Common myeloid progenitor, CD34-positive (primary cell): ENCODE measurements around the gene SHE.

Experiments
- CTCF ChIA-PET: fragments of 350-600 bp; sonication (Branson Sonifier 250); formaldehyde crosslinking; loops from one replicate; lab custom pipeline; 2021; ENCODE audit warnings: antibody characterized with exemption; lab: Charles Lee
- POLR2A ChIA-PET: fragments of 350-600 bp; sonication (Branson Sonifier 250); formaldehyde crosslinking; loops from one replicate; lab custom pipeline; 2021; ENCODE audit warnings: antibody characterized with exemption; lab: Charles Lee
- DNase-seq, 3 donors: peaks; one replicate each; pipeline versions ENCODE4 v3.0.0 to v3.0.0-alpha.2; 2013
- H3K27ac ChIP-seq, 2 experiments: 1 replicate in 1 of 2; 2 replicates in 1 of 2; pipeline ENCODE4 v1.7.0; 2013; ENCODE audit warnings: inconsistent platforms in 2 of 2, low read length in 2 of 2, mild to moderate bottlenecking in 2 of 2, low read depth in 1 of 2, moderate library complexity in 1 of 2; ENCODE audit not compliant: severe bottlenecking in 2 of 2, insufficient read depth in 1 of 2, poor library complexity in 1 of 2
- H3K27me3 ChIP-seq, 5 experiments: replicated peaks in 2 of 5; 1 replicate in 3 of 5; 2 replicates in 2 of 5; pipeline versions ENCODE4 v1.6.1 to v1.7.0; 2013; ENCODE audit warnings: low read length in 4 of 5, mild to moderate bottlenecking in 2 of 5, moderate library complexity in 2 of 5, inconsistent platforms in 1 of 5; ENCODE audit not compliant: insufficient read depth in 5 of 5, control insufficient read depth in 4 of 5
- H3K36me3 ChIP-seq, 4 experiments: 1 replicate in 2 of 4; 2 replicates in 2 of 4; pipeline versions ENCODE4 v1.6.1 to v1.7.0; 2013; ENCODE audit warnings: low read length in 3 of 4, control low read depth in 1 of 4, mild to moderate bottlenecking in 1 of 4; ENCODE audit not compliant: control insufficient read depth in 4 of 4, insufficient read depth in 4 of 4
- H3K4me1 ChIP-seq, 4 experiments: 1 replicate in 3 of 4; 2 replicates in 1 of 4; pipeline versions ENCODE4 v1.6.1 to v1.7.1; 2013; ENCODE audit warnings: low read length in 3 of 4, mild to moderate bottlenecking in 3 of 4, control low read depth in 1 of 4, inconsistent platforms in 1 of 4, moderate library complexity in 1 of 4; ENCODE audit not compliant: control insufficient read depth in 4 of 4, insufficient read depth in 4 of 4; ENCODE audit errors: control extremely low read depth in 1 of 4
- H3K4me3 ChIP-seq, 7 experiments: 1 replicate in 4 of 7; 2 replicates in 3 of 7; pipeline versions ENCODE4 v1.5.1 to v1.7.0; 2013; ENCODE audit warnings: mild to moderate bottlenecking in 7 of 7, low read length in 6 of 7, moderate library complexity in 6 of 7, inconsistent platforms in 2 of 7, low read depth in 2 of 7, control low read depth in 1 of 7; ENCODE audit not compliant: insufficient read depth in 4 of 7, control insufficient read depth in 1 of 7; ENCODE audit errors: extremely low read depth in 1 of 7
- H3K9me3 ChIP-seq, 5 experiments: 1 replicate in 4 of 5; 2 replicates in 1 of 5; pipeline versions ENCODE4 v1.6.1 to v1.7.1; 2013; ENCODE audit warnings: low read length in 4 of 5, mild to moderate bottlenecking in 2 of 5, inconsistent platforms in 1 of 5, low read depth in 1 of 5, moderate library complexity in 1 of 5; ENCODE audit not compliant: control insufficient read depth in 4 of 5, insufficient read depth in 2 of 5; ENCODE audit errors: control extremely low read depth in 1 of 5
- whole genome bisulfite sequencing: methylation state at CpG from one replicate; pipeline ENCODE4 v1.1.5; 2013; ENCODE audit not compliant: insufficient coverage; 5-methylcytosine and 5-hydroxymethylcytosine counted together

Gene SHE

DNA sequence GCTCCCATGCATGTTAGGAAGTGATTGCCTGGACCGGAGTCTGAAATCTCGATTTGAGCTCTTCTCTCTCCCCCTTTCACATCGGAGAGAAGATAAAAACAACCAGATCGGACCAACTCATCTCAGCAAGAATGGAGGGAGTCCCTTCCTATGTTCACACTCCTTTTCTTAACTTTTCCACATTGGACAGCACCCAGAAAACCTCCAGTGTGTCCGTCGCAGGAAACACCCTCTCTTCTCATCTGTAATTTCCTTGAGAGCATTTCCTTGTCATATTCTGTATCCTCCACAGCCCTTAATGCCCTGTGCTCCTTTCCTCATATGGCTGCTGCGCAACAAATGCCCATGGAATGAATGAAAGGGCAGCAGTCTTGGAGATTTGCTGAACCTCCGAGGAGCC, 1.7 kb downstream of the SHE start:
- peaks cover 9 to 47% (median 24%) of the 10 kb centered on the region in 5 experiments for H3K27me3 ChIP-seq
- 81% methylated on average over 8 of the region's 8 CpGs for WGBS

DNA sequence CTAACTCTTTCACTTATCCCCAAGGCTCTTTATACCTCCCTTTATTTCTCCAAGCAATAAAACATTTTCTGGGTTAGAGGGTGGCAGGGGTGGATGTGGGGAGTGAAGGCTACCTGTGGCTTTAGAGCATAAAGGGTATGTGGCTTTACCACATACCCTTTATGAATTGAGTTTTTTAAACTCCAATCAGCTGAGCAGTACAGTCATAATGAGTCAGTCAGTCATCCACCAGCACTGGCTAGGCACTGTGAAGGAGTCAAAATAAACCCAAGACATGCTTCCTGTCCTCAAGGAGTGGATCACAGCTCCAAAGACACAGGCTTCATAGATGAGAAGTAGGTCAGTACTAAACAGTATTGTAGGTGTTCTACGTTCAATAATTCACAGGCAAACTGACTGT, 2.8 kb downstream of the SHE start:
- peaks cover 7 to 45% (median 22%) of the 10 kb centered on the region in 5 experiments for H3K27me3 ChIP-seq
- no peak overlapping the region for H3K27ac ChIP-seq
- POLR2A ChIA-PET: no interaction called here

More for the DNA sequence above, 1.7 kb downstream of the SHE start:
- H3K27ac ChIP-seq: no peak overlapping the region
- no peaks in the 10 kb centered on the region for H3K36me3 ChIP-seq
- H3K4me1 ChIP-seq: peaks cover 2 to 30% (median 24%) of the 10 kb centered on the region in 4 experiments
- POLR2A ChIA-PET: no interaction called here
- no peak for DNase-seq
- CTCF ChIA-PET: interaction anchor here (0.9 to 2.1 kb wide), 8 partner anchors 10 to 171 kb away, joined by 3 to 6 read pairs (median 3); no protein-coding TSS in a partner anchor
- no peak overlapping the region for H3K4me3 ChIP-seq
- H3K9me3 ChIP-seq: peaks cover 0 to 7% (median 0%) of the 10 kb centered on the region in 5 experiments

DNA sequence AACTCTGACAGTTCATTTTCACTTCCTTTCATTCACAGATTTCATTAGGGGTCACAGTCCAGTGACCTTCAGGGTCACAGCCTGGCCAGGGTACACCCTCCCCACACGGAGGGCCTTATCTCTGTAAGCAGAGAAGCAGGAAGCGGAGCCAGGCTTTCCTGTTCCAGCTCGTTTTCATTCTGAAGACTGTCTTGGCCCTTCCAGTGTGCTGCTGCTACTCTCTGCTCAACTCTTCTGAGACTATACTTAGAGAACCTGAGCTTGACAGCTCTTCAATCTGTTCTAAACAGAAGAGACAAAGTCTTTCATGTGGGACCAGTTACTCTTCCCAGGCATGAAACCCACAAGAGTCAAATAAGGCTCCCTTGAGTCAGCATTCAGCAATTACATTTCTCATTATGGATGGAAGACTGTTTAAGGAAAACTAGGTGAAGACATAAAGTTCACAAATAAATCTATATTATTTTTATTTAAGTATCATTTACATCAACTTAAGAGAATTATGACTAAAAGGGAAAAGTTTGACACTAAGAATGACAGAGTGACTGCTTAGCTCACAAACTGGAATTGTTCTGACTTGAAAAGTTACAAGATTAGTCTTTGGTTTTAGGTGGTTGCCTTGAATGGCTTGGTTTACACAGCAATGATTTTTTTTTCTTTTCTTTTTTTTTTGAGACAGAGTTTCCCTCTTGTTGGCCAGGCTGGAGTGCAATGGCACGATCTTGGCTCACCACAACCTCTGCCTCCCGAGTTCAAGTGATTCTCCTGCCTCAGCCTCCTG, 5.0 kb downstream of the SHE start:
- Histone ChIP-seq H3K27me3 (peaks cover 0 to 24% (median 16%) of the 10 kb centered on the region in 5 experiments), H3K36me3 (no peaks in the 10 kb centered on the region), H3K4me1 (peaks cover 16 to 46% (median 41%) of the 10 kb centered on the region in 4 experiments), H3K27ac (no peak overlapping the region), H3K4me3 (peak overlapping the region in 1 of 7 experiments; percentile 23), H3K9me3 (no peaks in the 10 kb centered on the region)
- 11% methylated on average over 3 of the region's 5 CpGs for WGBS
- CTCF ChIA-PET: interaction anchor here (1.3 to 20.1 kb wide), 2 partner anchors 16 to 54 kb away, joined by 8 to 341 read pairs; partner anchors contain the start of gene UBE2Q1
- POLR2A ChIA-PET: interaction anchor here (0.6 kb wide), 1 partner anchor 314 kb away, joined by 3 read pairs; no protein-coding TSS in a partner anchor
- peak in 2 of 3 donors; percentile 66 to 72 for DNase-seq

More for the DNA sequence above, 2.8 kb downstream of the SHE start:
- WGBS: no CpG with 5 or more reads among the region's 1 CpG
- H3K36me3 ChIP-seq: no peaks in the 10 kb centered on the region
- peaks cover 2 to 34% (median 29%) of the 10 kb centered on the region in 4 experiments for H3K4me1 ChIP-seq
- DNase-seq: no peak
- H3K9me3 ChIP-seq: peaks cover 0 to 7% (median 0%) of the 10 kb centered on the region in 5 experiments
- CTCF ChIA-PET: interaction anchor here (1.2 to 1.8 kb wide), 4 partner anchors 10 to 43 kb away, joined by 3 to 5 read pairs (median 4); no protein-coding TSS in a partner anchor
- no peak overlapping the region for H3K4me3 ChIP-seq

DNA sequence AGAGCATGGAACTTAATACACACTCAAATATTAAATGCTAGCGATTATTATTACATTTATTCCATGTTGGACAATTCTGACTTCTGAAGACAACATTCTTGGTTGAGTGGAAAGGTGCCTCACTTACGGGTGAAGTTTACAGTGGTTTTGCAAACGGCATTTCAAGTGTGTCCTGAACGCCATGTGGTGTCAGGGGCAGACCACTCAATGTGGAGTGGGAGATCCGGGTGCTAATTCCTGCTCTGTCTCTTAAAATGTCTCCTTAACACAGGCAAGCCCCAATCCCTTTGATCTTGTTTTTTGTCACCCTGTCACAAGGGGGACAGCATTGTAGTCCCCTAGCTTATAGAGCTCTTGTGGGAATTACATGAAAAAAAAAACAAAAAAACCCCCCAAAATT, 5.8 kb downstream of the SHE start:
- Histone ChIP-seq H3K9me3 (no peaks in the 10 kb centered on the region), H3K27ac (no peak overlapping the region), H3K27me3 (peaks cover 0 to 15% (median 12%) of the 10 kb centered on the region in 5 experiments), H3K4me1 (peaks cover 20 to 53% (median 38%) of the 10 kb centered on the region in 4 experiments), H3K4me3 (no peak overlapping the region), H3K36me3 (no peaks in the 10 kb centered on the region)
- CTCF ChIA-PET: interaction anchor here (1.1 to 20.1 kb wide), 2 partner anchors 10 to 55 kb away, joined by 3 to 341 read pairs; partner anchors contain the start of gene UBE2Q1
- WGBS: no CpG with 5 or more reads among the region's 5 CpGs
- POLR2A ChIA-PET: no interaction called here
- no peak for DNase-seq

DNA sequence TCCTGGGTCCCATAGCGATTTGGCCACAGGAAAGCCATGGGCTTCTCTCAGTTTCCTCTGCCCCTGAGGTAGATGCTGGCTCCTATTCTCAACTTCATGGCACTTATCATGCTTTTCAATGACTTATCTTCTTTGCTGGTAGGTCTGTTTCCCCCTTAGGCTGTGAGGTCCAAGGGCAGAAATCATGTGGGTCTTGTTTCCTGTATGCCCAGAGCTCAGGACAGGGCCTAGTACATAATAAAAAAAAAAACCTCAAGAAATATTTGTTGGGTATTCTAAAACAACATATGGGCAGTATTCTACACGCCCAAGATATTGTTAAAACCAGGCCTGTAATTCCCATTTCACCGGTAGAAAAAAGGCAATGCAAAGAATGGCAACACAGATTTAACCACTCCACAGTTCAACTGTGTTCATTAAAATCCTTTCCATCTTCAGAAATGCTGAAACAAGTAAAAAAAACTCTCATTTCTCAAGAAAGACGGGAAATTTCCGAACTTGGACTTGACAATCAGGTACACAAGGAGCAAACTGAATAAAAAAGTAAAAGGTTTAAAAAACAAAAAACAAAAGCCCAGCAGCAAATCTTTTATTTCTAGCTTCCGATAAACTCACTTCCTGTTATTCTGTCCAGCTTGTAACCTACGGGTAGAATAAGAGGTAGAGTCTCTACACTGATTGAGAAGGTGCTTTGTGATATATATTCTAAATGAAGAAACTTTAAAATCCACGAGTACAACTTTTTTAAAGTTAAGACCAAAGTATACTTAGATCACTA, 6.5 kb downstream of the SHE start:
- Histone ChIP-seq H3K27me3 (peaks cover 0 to 8% (median 6%) of the 10 kb centered on the region in 5 experiments), H3K9me3 (no peaks in the 10 kb centered on the region), H3K36me3 (no peaks in the 10 kb centered on the region), H3K27ac (no peak overlapping the region), H3K4me3 (no peak overlapping the region), H3K4me1 (peaks cover 20 to 53% (median 36%) of the 10 kb centered on the region in 4 experiments)
- ChIA-PET CTCF (interaction anchor here (1.1 to 20.1 kb wide), 4 partner anchors 9 to 56 kb away, joined by 3 to 341 read pairs (median 4); partner anchors contain the start of gene UBE2Q1), POLR2A (no interaction called here)
- 54% methylated on average over 6 of the region's 8 CpGs for WGBS
- DNase-seq: no peak

DNA sequence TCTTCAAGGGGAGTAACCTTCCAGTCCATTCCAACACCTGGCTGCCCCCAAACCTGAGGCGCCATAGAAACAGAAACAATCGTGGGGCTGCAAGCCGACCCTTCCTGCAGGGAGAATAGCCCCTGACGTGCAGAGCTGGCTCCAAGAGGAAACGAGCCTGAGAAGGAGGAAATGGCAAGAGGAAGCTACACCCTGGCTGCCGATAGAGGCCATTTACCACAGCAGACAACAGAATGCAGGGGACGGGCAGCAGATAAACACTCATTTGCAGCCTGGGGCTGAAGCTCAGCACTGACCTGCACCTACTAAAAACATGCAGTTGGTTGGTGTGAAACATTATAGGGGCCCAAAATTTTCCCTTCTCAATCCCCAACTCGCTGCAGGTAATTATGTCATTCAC, 8.9 kb downstream of the SHE start:
- H3K27me3 ChIP-seq: no peaks in the 10 kb centered on the region
- H3K9me3 ChIP-seq: no peaks in the 10 kb centered on the region
- no peaks in the 10 kb centered on the region for H3K36me3 ChIP-seq
- peak overlapping the region in 4 of 7 experiments; percentile 17 to 56 (median 52) for H3K4me3 ChIP-seq
- no peak overlapping the region for H3K27ac ChIP-seq
- ChIA-PET CTCF (interaction anchor here (5.7 to 20.1 kb wide), 2 partner anchors 13 to 58 kb away, joined by 38 to 341 read pairs; partner anchors contain the start of gene UBE2Q1), POLR2A (no interaction called here)
- H3K4me1 ChIP-seq: peaks cover 20 to 60% (median 36%) of the 10 kb centered on the region in 4 experiments
- peak; percentile 44 to 61 (median 45) for DNase-seq
- WGBS: 0% methylated on average over 7 of the region's 8 CpGs
